ENCODE measurements around the gene CHCHD5. TPM values are rescaled to one million over a fixed set of nuclear protein-coding genes. Genes with fewer than 3 reads are reported as not detected.

Gene CHCHD5
- total RNA-seq, 1 experiment from 2014 or later = 46.7 TPM

DNA sequence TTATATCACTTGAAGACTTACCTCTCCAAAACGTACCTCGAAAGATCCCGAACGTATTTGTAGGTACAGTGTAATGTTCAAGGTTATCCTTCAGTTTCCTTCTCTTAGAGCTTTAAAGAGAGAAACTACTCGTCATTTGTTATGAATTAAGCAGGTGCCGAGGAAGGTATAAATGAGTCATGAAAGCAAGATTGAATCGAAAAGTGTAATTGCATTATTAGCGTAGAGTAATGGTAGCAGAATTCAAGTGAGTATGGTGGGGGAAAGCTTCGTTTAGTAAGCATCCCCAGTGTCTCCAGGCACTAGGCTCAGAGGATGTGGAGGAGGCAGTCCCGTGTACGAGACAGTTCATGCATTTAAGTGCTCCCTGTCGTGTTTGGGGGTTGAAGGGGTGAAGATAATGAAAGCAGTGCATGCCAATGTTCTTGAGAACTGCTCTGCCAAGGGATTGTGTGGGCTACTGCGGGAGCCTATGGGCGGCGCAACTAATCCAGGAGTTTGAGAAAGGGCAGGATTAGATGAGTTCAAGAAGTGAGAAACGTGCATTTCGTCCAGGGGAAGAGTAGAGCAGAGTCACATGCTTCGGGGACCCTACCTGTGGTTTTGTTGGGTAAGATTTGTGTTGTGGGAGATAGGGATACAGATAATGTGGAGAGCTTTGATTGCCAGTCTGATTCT is 41.3 kb upstream of the CHCHD5 start:
- H3K27ac ChIP-seq (ENCODE audit: low read length) = peak overlapping the region; percentile 96
- TF ChIP-seq, protein P1, sequence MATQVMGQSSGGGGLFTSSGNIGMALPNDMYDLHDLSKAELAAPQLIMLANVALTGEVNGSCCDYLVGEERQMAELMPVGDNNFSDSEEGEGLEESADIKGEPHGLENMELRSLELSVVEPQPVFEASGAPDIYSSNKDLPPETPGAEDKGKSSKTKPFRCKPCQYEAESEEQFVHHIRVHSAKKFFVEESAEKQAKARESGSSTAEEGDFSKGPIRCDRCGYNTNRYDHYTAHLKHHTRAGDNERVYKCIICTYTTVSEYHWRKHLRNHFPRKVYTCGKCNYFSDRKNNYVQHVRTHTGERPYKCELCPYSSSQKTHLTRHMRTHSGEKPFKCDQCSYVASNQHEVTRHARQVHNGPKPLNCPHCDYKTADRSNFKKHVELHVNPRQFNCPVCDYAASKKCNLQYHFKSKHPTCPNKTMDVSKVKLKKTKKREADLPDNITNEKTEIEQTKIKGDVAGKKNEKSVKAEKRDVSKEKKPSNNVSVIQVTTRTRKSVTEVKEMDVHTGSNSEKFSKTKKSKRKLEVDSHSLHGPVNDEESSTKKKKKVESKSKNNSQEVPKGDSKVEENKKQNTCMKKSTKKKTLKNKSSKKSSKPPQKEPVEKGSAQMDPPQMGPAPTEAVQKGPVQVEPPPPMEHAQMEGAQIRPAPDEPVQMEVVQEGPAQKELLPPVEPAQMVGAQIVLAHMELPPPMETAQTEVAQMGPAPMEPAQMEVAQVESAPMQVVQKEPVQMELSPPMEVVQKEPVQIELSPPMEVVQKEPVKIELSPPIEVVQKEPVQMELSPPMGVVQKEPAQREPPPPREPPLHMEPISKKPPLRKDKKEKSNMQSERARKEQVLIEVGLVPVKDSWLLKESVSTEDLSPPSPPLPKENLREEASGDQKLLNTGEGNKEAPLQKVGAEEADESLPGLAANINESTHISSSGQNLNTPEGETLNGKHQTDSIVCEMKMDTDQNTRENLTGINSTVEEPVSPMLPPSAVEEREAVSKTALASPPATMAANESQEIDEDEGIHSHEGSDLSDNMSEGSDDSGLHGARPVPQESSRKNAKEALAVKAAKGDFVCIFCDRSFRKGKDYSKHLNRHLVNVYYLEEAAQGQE (IDR thresholded peaks at IDR 0.05; ENCODE audit: insufficient read depth in 1 of 2, low read depth in 2 of 2, low read length in 1 of 2) = no peak
- TF ChIP-seq, protein P2, sequence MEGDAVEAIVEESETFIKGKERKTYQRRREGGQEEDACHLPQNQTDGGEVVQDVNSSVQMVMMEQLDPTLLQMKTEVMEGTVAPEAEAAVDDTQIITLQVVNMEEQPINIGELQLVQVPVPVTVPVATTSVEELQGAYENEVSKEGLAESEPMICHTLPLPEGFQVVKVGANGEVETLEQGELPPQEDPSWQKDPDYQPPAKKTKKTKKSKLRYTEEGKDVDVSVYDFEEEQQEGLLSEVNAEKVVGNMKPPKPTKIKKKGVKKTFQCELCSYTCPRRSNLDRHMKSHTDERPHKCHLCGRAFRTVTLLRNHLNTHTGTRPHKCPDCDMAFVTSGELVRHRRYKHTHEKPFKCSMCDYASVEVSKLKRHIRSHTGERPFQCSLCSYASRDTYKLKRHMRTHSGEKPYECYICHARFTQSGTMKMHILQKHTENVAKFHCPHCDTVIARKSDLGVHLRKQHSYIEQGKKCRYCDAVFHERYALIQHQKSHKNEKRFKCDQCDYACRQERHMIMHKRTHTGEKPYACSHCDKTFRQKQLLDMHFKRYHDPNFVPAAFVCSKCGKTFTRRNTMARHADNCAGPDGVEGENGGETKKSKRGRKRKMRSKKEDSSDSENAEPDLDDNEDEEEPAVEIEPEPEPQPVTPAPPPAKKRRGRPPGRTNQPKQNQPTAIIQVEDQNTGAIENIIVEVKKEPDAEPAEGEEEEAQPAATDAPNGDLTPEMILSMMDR (IDR thresholded peaks at IDR 0.05) = no peak
- TF ChIP-seq POLR2AphosphoS5 (IDR thresholded peaks at IDR 0.05; ENCODE audit: low read depth, low read length) (no peak), SIN3A (IDR thresholded peaks at IDR 0.05; ENCODE audit: borderline replicate concordance, insufficient read depth, low read depth, low read length) (0 out of 2 replicates have a peak, but pooled peaks have one; percentile 31), TCF7L2 (IDR thresholded peaks at IDR 0.05; ENCODE audit: low read depth, low read length) (no peak)
- intact Hi-C loops (cut with micrococcal nuclease; ENCODE audit: unreplicated experiment) (no loop called here), in situ Hi-C loops (cut with HindIII; ENCODE audit: low pct_unique_long_range_greater_than_20kb, low sequenced_read_pairs) (no loop called here)
- peak; percentile 12 for DNase-seq (ENCODE audit: low read depth, low spot score)
- peaks cover 18% of the 10 kb centered on the region for H3K36me3 ChIP-seq (ENCODE audit: control insufficient read depth, insufficient read depth, low read length)
- CTCF ChIA-PET = no interaction called here
- ATAC-seq = no peak
- BruUV-seq (replicated peaks) = TSS peak; percentile 81
- H3K4me3 ChIP-seq (ENCODE audit: low read depth in 2 of 2, low read length in 2 of 2) = peak overlapping the region; percentile 89 to 97
- no peaks in the 10 kb centered on the region for H3K9me3 ChIP-seq (ENCODE audit: control insufficient read depth, insufficient read depth, low read depth, low read length)
- POLR2A ChIA-PET = no interaction called here
- no peaks in the 10 kb centered on the region for H3K27me3 ChIP-seq (ENCODE audit: control insufficient read depth, insufficient read depth, low read length)
- peaks cover 15% of the 10 kb centered on the region; the same call in 1 of the 2 replicates for H3K4me1 ChIP-seq (ENCODE audit: control insufficient read depth, insufficient read depth, low read length)

DNA sequence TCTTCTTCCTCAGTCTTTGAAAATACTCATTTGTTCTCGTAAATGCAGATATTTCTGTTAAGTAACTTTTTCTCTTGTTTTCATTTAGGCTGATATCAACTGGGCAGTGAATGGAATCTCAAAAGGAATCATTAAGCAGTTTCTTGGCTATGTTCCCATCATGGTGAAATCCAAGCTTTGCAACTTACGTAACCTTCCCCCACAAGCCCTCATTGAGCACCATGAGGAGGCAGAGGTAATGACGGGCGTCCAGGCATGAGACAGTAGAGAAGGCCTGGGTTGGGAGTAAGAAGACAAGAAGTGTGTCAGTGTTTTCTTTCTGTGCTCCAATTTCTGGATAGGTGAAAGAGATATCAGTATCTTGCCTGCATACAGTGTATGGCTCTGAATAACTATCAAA is 37.1 kb upstream of the CHCHD5 start:
- DNase-seq (ENCODE audit: low read depth, low spot score) (no peak), ATAC-seq (no peak)
- H3K27me3 ChIP-seq (ENCODE audit: control insufficient read depth, insufficient read depth, low read length) = no peaks in the 10 kb centered on the region
- H3K36me3 ChIP-seq (ENCODE audit: control insufficient read depth, insufficient read depth, low read length) = peaks cover 46% of the 10 kb centered on the region
- TF ChIP-seq SIN3A (IDR thresholded peaks at IDR 0.05; ENCODE audit: borderline replicate concordance, insufficient read depth, low read depth, low read length) (no peak), POLR2AphosphoS5 (IDR thresholded peaks at IDR 0.05; ENCODE audit: low read depth, low read length) (no peak), TCF7L2 (IDR thresholded peaks at IDR 0.05; ENCODE audit: low read depth, low read length) (no peak)
- TF ChIP-seq, protein P2 (IDR thresholded peaks at IDR 0.05) = no peak
- TF ChIP-seq, protein P1 (IDR thresholded peaks at IDR 0.05; ENCODE audit: insufficient read depth in 1 of 2, low read depth in 2 of 2, low read length in 1 of 2) = no peak
- in situ Hi-C loops (cut with HindIII; ENCODE audit: low pct_unique_long_range_greater_than_20kb, low sequenced_read_pairs) = no loop called here
- intact Hi-C loops (cut with micrococcal nuclease; ENCODE audit: unreplicated experiment) = no loop called here
- H3K9me3 ChIP-seq (ENCODE audit: control insufficient read depth, insufficient read depth, low read depth, low read length) = no peaks in the 10 kb centered on the region
- ChIA-PET POLR2A (interaction anchor here (0.7 kb wide), 1 partner anchor 431 kb away, joined by 3 read pairs; no protein-coding TSS in a partner anchor), CTCF (no interaction called here)
- BruUV-seq (replicated peaks) = no TSS peak
- H3K4me3 ChIP-seq (ENCODE audit: low read depth in 2 of 2, low read length in 2 of 2) = no peak overlapping the region
- no peak overlapping the region for H3K27ac ChIP-seq (ENCODE audit: low read length)
- peaks cover 11% of the 10 kb centered on the region; the same call in 1 of the 2 replicates for H3K4me1 ChIP-seq (ENCODE audit: control insufficient read depth, insufficient read depth, low read length)
